IPS-11a (cell line): ENCODE measurements around the gene ADGRF3.
"Not testable (repeated sequence)": the region's sequence is repeated elsewhere in the genome, so short reads cannot be mapped to it uniquely, and the experiment has no call there.

Experiments
- H3K4me3 ChIP-seq: one replicate; pipeline ENCODE4 v1.5.1; 2013; ENCODE audit warnings: low read depth, low read length, control low read depth

The ADGRF3 gene

GRCh38 chr2:26281226-26281625, 65.4 kb downstream of the ADGRF3 start:
- H3K4me3 ChIP-seq, result no peak overlapping the region

- H3K4me3 ChIP-seq, result no peak overlapping the region
These were observed 66.7 kb downstream of the ADGRF3 start for GRCh38 chr2:26279886-26280285.

GRCh38 chr2:26276484-26277227, 69.9 kb downstream of the ADGRF3 start:
- no peak overlapping the region for H3K4me3 ChIP-seq

GRCh38 chr2:26274058-26274613, 72.5 kb downstream of the ADGRF3 start:
- H3K4me3 ChIP-seq, result no peak overlapping the region

GRCh38 chr2:26273501-26273900, 73.1 kb downstream of the ADGRF3 start:
- no peak overlapping the region for H3K4me3 ChIP-seq

- no peak overlapping the region for H3K4me3 ChIP-seq
These were observed 76.2 kb downstream of the ADGRF3 start for GRCh38 chr2:26270373-26270772.

- no peak overlapping the region for H3K4me3 ChIP-seq
These were observed 76.9 kb downstream of the ADGRF3 start for GRCh38 chr2:26269571-26270158.

- H3K4me3 ChIP-seq, result not testable (repeated sequence)
These were observed 77.8 kb downstream of the ADGRF3 start for GRCh38 chr2:26268670-26269385.

GRCh38 chr2:26268213-26268612, 78.4 kb downstream of the ADGRF3 start:
- no peak overlapping the region for H3K4me3 ChIP-seq

- H3K4me3 ChIP-seq, result not testable (repeated sequence)
These were observed 87.8 kb downstream of the ADGRF3 start for GRCh38 chr2:26258836-26259235.
